Activated CD4-positive, alpha-beta memory T cell treated with anti-CD3 and anti-CD28 coated beads for 36 hours (primary cell): ENCODE data around the gene DAGLA. TPM values are rescaled to one million over a fixed set of nuclear protein-coding genes. Genes with fewer than 3 reads are reported as not detected.

Experiments
- CTCF ChIA-PET: fragments of 350-600 bp; sonication (Branson Sonifier 250); formaldehyde crosslinking; loops from one replicate; lab custom pipeline; 2021; ENCODE audit warnings: antibody characterized with exemption, inconsistent platforms; lab: Charles Lee
- POLR2A ChIA-PET: fragments of 350-600 bp; sonication (Branson Sonifier 250); formaldehyde crosslinking; loops from one replicate; lab custom pipeline; 2021; ENCODE audit warnings: antibody characterized with exemption; lab: Charles Lee
- DNase-seq: peaks from one replicate; pipeline ENCODE4 v3.0.0-alpha.2; 2020
- H3K27ac Mint-ChIP-seq: one replicate; pipeline ENCODE4 v1.8.0; 2021; ENCODE audit warnings: mixed read lengths
- H3K27me3 Mint-ChIP-seq: one replicate; pipeline ENCODE4 v1.8.0; 2021; ENCODE audit warnings: mixed read lengths
- H3K36me3 Mint-ChIP-seq: one replicate; pipeline ENCODE4 v1.8.0; 2021; ENCODE audit warnings: mixed read lengths
- H3K4me1 Mint-ChIP-seq: one replicate; pipeline ENCODE4 v1.8.0; 2021; ENCODE audit warnings: low read depth, mixed read lengths
- H3K4me3 Mint-ChIP-seq: one replicate; pipeline ENCODE4 v1.8.0; 2021; ENCODE audit warnings: mild to moderate bottlenecking, mixed read lengths
- H3K9me3 Mint-ChIP-seq: one replicate; pipeline ENCODE4 v1.8.0; 2021; ENCODE audit warnings: mixed read lengths
- intact Hi-C: fragments of 100-400 bp; cut with micrococcal nuclease; formaldehyde crosslinking; loops from one replicate; pipeline ENCODE4 v1.15.1; 2023
- total RNA-seq, 2 experiments: library from RNA; stranded (reverse); gene quantifications; one replicate each; pipeline ENCODE4 v1.2.3, GENCODE V29; 2021

DAGLA gene
- total RNA-seq, 2 experiments from 2014 or later, result 0.12 to 0.15 TPM

DNA sequence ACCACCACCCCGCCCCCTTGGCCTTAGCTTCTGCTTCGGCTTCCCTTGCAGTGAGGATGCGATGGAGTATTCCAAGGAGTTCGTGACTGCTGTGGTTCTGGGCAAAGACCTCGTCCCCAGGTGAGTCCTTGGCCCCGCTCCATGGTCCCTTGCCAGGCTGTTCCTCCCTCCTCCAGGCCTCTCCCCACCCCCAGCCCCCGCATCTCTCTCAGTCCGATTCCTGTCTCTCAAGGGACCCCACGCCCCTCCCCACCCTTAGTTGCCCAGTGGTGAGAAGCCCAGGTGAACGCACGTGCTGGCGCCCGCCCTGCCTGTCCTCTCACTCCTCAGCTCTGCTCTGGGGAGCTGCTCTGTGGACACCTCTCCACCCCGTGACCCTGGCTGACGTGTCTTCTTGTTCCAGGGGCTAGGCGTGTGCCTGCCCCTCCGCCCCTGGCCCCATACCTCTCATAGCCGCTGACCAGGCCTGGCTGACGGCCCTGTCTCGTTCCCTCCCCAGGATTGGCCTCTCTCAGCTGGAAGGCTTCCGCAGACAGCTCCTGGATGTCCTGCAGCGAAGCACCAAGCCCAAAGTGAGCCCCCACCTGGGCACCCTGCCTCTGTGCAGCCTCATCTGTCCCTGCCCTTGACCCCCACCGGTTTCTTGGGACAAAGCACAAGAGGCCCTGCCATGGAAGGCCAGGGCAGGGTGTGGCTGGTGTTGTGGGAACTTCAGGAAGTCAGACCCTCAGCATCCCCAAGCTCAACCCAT lies 57.6 kb downstream of the DAGLA start:
- Mint-ChIP-seq H3K9me3 (no peaks in the 10 kb centered on the region), H3K4me1 (peaks cover 2% of the 10 kb centered on the region), H3K4me3 (no peak overlapping the region), H3K27ac (no peak overlapping the region), H3K27me3 (no peaks in the 10 kb centered on the region), H3K36me3 (no peaks in the 10 kb centered on the region)
- intact Hi-C loops, result no loop called here
- POLR2A ChIA-PET, result no interaction called here
- DNase-seq, result no peak
- CTCF ChIA-PET, result no interaction called here

DNA sequence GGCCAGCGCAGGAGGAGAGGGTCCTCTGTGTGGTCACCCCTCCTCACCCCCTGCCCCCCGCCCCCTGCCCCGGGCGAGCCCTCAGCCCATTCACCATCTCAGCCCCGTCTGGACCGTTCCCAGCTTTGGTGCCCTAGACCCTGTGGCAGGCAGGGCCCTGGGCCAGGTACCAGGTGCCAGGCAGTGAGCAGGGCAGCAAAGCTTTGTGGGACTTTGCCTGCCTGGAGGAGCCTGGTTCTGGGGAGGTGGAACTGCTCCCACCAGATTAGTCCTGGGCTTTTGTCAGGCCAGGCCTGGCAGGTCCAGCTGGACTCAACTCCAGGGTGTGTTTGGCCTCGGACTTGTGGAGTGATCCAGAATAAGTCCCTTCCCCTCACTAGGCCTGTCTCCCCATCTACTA lies 58.6 kb downstream of the DAGLA start:
- ChIA-PET POLR2A (no interaction called here), CTCF (no interaction called here)
- Mint-ChIP-seq H3K9me3 (no peaks in the 10 kb centered on the region), H3K27me3 (no peaks in the 10 kb centered on the region), H3K4me3 (no peak overlapping the region), H3K27ac (no peak overlapping the region), H3K4me1 (no peaks in the 10 kb centered on the region), H3K36me3 (no peaks in the 10 kb centered on the region)
- no peak for DNase-seq
- intact Hi-C loops, result no loop called here

DNA sequence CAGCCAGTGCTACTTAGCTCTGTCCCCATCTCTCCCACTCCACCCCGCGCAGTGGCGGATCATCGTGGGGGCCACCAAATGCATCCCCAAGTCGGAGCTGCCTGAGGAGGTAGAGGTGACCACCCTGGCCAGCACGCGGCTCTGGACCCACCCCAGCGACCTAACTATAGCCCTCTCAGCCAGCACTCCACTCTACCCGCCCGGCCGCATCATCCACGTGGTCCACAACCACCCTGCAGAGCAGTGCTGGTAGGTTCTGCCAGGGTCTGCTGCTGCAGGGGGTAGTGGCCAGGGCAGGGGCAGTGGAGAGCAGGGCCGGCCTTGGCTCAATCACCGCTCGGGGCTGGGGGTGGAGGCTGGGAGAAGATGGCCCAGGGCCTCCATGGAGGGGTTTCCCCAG lies 59.2 kb downstream of the DAGLA start:
- Mint-ChIP-seq H3K4me1 (no peaks in the 10 kb centered on the region), H3K27ac (no peak overlapping the region), H3K36me3 (no peaks in the 10 kb centered on the region), H3K27me3 (no peaks in the 10 kb centered on the region), H3K9me3 (no peaks in the 10 kb centered on the region), H3K4me3 (no peak overlapping the region)
- POLR2A ChIA-PET, result no interaction called here
- no peak for DNase-seq
- CTCF ChIA-PET, result interaction anchor here (1.0 kb wide), 1 partner anchor 158 kb away, joined by 4 read pairs; the partner anchor contains the start of gene SYT7
- intact Hi-C loops, result no loop called here

DNA sequence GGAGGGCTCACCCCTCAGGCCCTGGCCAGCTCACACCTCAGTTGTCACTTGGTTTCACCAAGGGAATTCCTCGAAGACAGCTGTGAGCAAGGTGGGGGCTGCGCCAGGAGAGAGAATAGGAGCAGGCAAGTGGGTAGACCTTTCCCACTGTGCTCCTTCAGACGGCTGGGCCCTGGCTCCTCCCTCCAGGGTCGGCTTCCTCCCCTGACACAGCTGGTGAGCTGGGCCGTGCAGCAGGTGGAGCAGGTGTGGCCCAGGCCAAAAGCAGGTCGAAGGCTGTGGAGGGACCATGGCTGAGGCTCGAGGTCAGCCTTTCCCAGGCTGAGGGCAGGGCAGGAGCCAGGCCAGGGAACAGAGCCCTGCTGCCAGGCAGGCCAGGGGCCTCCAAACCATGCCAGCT lies 59.8 kb downstream of the DAGLA start:
- Mint-ChIP-seq H3K9me3 (no peaks in the 10 kb centered on the region), H3K27ac (no peak overlapping the region), H3K27me3 (no peaks in the 10 kb centered on the region), H3K4me3 (no peak overlapping the region), H3K36me3 (no peaks in the 10 kb centered on the region), H3K4me1 (no peaks in the 10 kb centered on the region)
- DNase-seq, result no peak
- ChIA-PET CTCF (interaction anchor here (1.0 kb wide), 1 partner anchor 159 kb away, joined by 4 read pairs; the partner anchor contains the start of gene SYT7), POLR2A (no interaction called here)
- intact Hi-C loops, result no loop called here

DNA sequence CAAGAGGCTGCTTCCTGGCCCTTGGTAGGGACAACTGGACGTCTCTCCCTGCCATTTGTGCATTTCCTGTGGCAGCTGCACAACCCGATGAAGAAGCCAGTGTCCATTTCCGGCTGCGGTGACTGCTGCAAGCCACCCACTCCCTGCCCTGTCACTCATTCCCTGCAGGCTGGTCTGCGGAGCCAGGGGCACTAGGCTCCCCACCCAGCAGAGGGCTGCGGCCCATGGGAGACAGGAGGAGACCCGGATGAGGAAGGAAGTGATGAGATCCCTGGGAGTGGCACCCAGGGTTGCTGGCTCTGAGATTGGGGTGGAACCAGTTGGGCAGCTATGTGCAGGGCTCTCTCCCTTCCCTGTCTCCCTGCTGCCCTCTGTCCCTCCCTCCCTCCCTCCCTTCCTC lies 62.2 kb downstream of the DAGLA start:
- ChIA-PET POLR2A (no interaction called here), CTCF (interaction anchor here (1.3 to 2.4 kb wide), 2 partner anchors 8 to 55 kb away, joined by 3 to 15 read pairs; no protein-coding TSS in a partner anchor)
- H3K36me3 Mint-ChIP-seq, result no peaks in the 10 kb centered on the region

DNA sequence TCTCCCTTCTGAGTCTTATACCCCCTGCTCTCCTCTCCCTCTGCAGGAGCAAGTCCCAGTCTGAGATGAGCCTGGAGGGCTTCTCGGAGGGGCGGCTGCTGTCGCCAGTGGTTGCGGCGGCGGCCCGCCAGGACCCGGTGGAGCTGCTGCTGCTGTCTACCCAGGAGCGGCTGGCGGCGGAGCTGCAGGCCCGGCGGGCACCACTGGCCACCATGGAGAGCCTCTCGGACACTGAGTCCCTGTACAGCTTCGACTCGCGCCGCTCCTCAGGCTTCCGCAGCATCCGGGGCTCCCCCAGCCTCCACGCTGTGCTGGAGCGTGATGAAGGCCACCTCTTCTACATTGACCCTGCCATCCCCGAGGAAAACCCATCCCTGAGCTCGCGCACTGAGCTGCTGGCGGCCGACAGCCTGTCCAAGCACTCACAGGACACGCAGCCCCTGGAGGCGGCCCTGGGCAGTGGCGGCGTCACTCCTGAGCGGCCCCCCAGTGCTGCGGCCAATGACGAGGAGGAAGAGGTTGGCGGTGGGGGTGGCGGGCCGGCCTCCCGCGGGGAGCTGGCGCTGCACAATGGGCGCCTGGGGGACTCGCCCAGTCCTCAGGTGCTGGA lies 63.4 kb downstream of the DAGLA start:
- CTCF ChIA-PET, result interaction anchor here (2.4 kb wide), 1 partner anchor 9 kb away, joined by 15 read pairs; no protein-coding TSS in a partner anchor
- Mint-ChIP-seq H3K27ac (no peak overlapping the region), H3K36me3 (no peaks in the 10 kb centered on the region), H3K4me3 (no peak overlapping the region), H3K9me3 (no peaks in the 10 kb centered on the region), H3K27me3 (no peaks in the 10 kb centered on the region), H3K4me1 (no peaks in the 10 kb centered on the region)
- DNase-seq, result no peak
- intact Hi-C loops, result no loop called here
- POLR2A ChIA-PET, result no interaction called here

More for the DNA sequence above, 62.2 kb downstream of the DAGLA start:
- Mint-ChIP-seq H3K27ac (no peak overlapping the region), H3K4me1 (no peaks in the 10 kb centered on the region), H3K9me3 (no peaks in the 10 kb centered on the region), H3K4me3 (no peak overlapping the region), H3K27me3 (no peaks in the 10 kb centered on the region)
- no peak for DNase-seq
- intact Hi-C loops, result no loop called here

DNA sequence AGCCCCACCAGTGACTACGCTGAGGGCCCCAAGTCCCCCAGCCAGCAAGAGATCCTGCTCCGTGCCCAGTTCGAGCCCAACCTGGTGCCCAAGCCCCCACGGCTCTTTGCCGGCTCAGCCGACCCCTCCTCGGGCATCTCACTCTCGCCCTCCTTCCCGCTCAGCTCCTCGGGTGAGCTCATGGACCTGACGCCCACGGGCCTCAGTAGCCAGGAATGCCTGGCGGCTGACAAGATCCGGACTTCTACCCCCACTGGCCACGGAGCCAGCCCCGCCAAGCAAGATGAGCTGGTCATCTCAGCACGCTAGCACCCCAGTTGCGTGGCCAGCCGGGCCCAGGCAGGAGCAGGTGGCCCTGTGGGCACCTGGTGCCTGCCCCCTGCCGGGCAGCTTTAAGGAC lies 64.0 kb downstream of the DAGLA start:
- no peaks in the 10 kb centered on the region for H3K36me3 Mint-ChIP-seq
- H3K4me3 Mint-ChIP-seq, result no peak overlapping the region
- POLR2A ChIA-PET, result no interaction called here
- no peaks in the 10 kb centered on the region for H3K9me3 Mint-ChIP-seq
- intact Hi-C loops, result no loop called here
- peaks cover under 1% of the 10 kb centered on the region for H3K27me3 Mint-ChIP-seq
- DNase-seq, result no peak
- CTCF ChIA-PET, result interaction anchor here (2.4 kb wide), 1 partner anchor 10 kb away, joined by 15 read pairs; no protein-coding TSS in a partner anchor
- no peaks in the 10 kb centered on the region for H3K4me1 Mint-ChIP-seq
- H3K27ac Mint-ChIP-seq, result no peak overlapping the region

DNA sequence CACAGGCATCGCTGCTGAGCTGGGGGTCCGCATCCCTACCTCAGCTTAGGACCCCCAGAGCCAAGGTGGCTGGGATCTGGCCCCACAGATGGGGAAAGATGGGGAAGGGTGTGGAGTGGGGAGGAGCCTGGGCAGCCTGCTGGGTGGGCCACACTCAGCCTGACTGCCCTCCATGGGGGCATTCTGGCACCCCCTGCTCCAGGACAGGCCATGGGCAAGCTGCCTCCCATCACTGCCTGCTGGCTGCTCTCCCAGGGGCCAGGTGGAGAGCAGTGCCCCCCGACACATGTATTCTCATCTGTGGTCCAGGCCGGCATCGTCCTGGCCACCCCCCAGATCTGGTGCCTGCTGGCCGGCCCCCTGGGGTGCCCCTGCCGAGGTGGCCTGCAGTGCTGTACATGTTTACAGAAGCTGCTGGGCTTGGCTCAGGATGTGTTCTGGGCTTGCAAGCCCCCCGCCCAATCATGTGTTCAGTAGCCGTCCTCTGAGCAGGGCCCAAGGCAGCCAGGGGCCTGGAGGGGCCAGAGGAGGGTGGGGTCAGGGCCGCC lies 64.5 kb downstream of the DAGLA start:
- ChIA-PET CTCF (interaction anchor here (2.4 kb wide), 1 partner anchor 10 kb away, joined by 15 read pairs; no protein-coding TSS in a partner anchor), POLR2A (no interaction called here)
- no peak overlapping the region for H3K4me3 Mint-ChIP-seq
- H3K9me3 Mint-ChIP-seq, result no peaks in the 10 kb centered on the region
- no peak for DNase-seq
- peaks cover 3% of the 10 kb centered on the region for H3K27me3 Mint-ChIP-seq
- intact Hi-C loops, result no loop called here
- H3K27ac Mint-ChIP-seq, result no peak overlapping the region
- no peaks in the 10 kb centered on the region for H3K36me3 Mint-ChIP-seq
- no peaks in the 10 kb centered on the region for H3K4me1 Mint-ChIP-seq

DNA sequence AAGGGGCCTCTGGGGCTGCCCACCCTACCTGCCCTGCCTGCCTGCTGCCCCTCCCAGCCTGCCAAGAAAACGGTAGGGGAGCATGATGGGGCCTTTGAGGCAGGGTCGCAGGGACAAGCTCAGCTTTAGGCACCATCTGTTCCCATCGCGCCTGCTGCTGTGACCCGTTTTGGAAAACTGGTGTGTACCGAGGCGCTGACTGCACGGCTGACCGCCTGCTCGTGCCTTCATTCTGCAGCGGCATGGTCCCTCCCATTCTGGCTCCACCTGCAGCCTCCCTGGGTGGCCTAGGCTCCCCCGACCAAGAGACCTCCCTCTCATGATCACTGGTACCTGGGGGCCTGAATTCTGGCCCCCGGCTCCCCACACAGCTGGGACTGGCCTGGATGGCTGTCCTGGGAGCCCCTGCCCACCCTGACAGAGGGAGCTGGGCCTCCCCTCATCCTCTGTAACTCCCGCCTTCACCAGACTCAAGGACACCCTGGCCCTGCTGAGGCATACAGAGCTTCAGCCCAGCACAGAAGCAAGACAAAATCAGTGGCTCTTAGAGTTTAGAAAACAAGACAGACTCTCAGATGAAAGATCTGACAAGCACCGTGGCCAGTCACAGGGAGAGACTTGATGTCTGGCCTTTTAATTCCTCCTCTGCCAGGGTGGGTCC lies 65.7 kb downstream of the DAGLA start:
- DNase-seq, result no peak
- Mint-ChIP-seq H3K4me1 (no peaks in the 10 kb centered on the region), H3K36me3 (no peaks in the 10 kb centered on the region), H3K27me3 (peaks cover 7% of the 10 kb centered on the region), H3K27ac (no peak overlapping the region), H3K4me3 (no peak overlapping the region), H3K9me3 (no peaks in the 10 kb centered on the region)
- intact Hi-C loops, result no loop called here
- CTCF ChIA-PET, result interaction anchor here (3.9 kb wide), 1 partner anchor 362 kb away, joined by 24 read pairs; no protein-coding TSS in a partner anchor
- POLR2A ChIA-PET, result no interaction called here

DNA sequence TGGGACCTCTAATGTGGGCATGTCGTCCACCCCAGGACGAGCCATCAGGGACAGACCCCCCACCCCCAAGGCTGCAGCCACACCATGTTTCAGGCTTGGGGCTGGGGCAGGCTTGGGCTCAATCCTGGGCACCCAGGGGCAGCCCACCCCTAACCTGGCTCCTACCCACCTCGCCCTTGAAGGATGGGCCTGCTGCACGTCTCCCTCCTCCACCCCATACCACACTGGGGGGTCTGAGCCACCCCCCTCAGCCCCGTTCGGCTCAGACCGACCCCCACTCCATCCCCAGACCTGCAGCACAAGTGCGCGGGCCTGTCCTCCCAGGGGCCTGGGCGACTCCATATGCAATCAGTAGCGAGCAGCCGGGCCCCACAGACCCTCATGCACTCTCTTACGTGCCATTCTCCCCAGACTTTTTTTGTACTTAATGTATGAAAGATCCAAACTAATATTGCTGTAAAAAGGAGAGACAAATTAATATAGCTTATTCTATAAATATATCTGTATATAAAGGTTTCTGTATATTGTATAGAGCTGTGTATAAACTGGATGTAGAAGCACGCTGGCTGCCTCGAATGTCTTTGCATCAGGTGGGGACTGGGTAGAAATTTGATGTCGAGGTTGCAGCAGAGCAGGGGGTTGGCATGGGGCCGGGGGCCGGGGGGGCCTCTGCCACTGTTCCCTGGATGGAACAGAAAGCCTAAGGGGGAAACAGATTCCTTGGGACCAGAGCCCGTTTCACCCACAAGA lies 66.4 kb downstream of the DAGLA start:
- H3K27me3 Mint-ChIP-seq, result peaks cover 13% of the 10 kb centered on the region
- no peak overlapping the region for H3K27ac Mint-ChIP-seq
- no peak for DNase-seq
- H3K36me3 Mint-ChIP-seq, result no peaks in the 10 kb centered on the region
- ChIA-PET POLR2A (no interaction called here), CTCF (interaction anchor here (0.8 to 3.9 kb wide), 9 partner anchors 14 to 366 kb away, joined by 3 to 24 read pairs (median 5); no protein-coding TSS in a partner anchor)
- no peaks in the 10 kb centered on the region for H3K9me3 Mint-ChIP-seq
- no peak overlapping the region for H3K4me3 Mint-ChIP-seq
- intact Hi-C loops, result no loop called here
- H3K4me1 Mint-ChIP-seq, result no peaks in the 10 kb centered on the region

DNA sequence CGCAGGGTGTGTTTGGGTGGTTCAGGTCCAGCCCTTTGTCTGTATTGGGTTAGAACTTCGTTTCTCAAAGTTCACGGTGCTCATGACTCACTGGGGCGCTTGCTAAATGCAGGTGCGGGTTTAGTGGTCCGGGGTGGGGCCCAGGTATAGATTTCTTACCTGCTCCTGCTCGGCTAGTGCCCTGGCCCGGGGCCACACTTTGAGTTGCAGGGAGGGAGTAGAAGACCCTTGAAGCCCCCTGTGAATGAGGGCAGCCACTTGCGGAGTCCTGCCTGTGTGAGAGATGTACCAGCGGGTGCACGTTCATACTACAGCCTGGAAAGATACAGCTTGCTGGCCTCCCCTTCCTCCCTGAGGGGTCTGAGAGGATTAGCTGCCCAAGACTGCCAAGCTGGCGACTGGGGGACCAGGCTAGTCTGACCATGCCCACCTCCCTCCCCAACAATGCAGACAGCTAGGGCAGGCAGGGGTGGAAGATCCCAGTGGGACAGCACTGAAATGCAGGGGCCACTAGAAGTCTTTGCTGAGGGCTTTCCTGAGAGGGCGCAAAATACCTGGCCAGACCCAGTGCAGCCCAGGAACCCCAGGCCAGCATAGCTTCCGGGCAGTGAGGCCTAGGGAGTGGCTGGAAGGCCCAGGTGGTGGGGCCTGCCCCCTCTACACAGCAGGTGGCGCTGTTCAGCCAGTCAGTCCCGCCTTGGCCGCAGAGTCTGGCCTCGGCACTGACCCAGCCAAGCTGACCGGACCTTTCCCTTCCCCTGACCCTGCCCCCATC lies 67.2 kb downstream of the DAGLA start:
- Mint-ChIP-seq H3K9me3 (no peaks in the 10 kb centered on the region), H3K27ac (no peak overlapping the region), H3K27me3 (peaks cover 18% of the 10 kb centered on the region), H3K4me3 (no peak overlapping the region), H3K4me1 (peaks cover 2% of the 10 kb centered on the region), H3K36me3 (no peaks in the 10 kb centered on the region)
- ChIA-PET CTCF (interaction anchor here (0.6 to 3.9 kb wide), 15 partner anchors 10 to 365 kb away, joined by 3 to 24 read pairs (median 3); no protein-coding TSS in a partner anchor), POLR2A (no interaction called here)
- intact Hi-C loops, result no loop called here
- DNase-seq, result peak; percentile 66
